NCI-H187 (cell line): ENCODE results near the gene CENPI.
"Not testable (repeated sequence)": the region's sequence is repeated elsewhere in the genome, so short reads cannot be mapped to it uniquely, and the experiment has no call there.

Experiments used
- DNase-seq, 2 experiments: peaks; one replicate each; lab custom pipeline; 2025; lab: John Stamatoyannopoulos, UW

Gene CENPI

GRCh38 chrX:101097546-101098453, at the start of gene CENPI:
Gene CENPI (plus strand): TSS chrX:101098204. CDS start chrX:101101071, 2,867 bp downstream.
- peak; percentile 81 to 89 for DNase-seq

- DNase-seq = no peak
Measured at GRCh38 chrX:101051153-101051548, 46.9 kb upstream of the CENPI start.

GRCh38 chrX:101051549-101052302, 46.3 kb upstream of the CENPI start, which contains the start of gene TRMT2B:
Gene TRMT2B (minus strand): TSS chrX:101052111. CDS start chrX:101042289, 9,822 bp downstream.
- DNase-seq = peak; percentile 28 to 51

- DNase-seq = not testable (repeated sequence)
Measured at GRCh38 chrX:101056551-101056950, 41.5 kb upstream of the CENPI start.

- DNase-seq = no peak
Measured at GRCh38 chrX:101057093-101057714, 40.8 kb upstream of the CENPI start.

GRCh38 chrX:101062176-101062575, 35.8 kb upstream of the CENPI start:
- no peak for DNase-seq

GRCh38 chrX:101071582-101071981, 26.4 kb upstream of the CENPI start:
- no peak for DNase-seq

- DNase-seq = no peak
Measured at GRCh38 chrX:101078716-101079598, 19.0 kb upstream of the CENPI start, which contains the start of gene TMEM35A. Gene TMEM35A (plus strand): TSS chrX:101078879. CDS start chrX:101079003, 124 bp downstream.

GRCh38 chrX:101079736-101080270, 18.2 kb upstream of the CENPI start:
- DNase-seq = no peak

GRCh38 chrX:101080326-101081124, 17.5 kb upstream of the CENPI start:
- DNase-seq = no peak

- no peak for DNase-seq
Measured at GRCh38 chrX:101081231-101081630, 16.8 kb upstream of the CENPI start.

GRCh38 chrX:101091817-101092216, 6.2 kb upstream of the CENPI start:
- DNase-seq = no peak

- no peak for DNase-seq
Measured at GRCh38 chrX:101108284-101108683, 10.3 kb downstream of the CENPI start.

GRCh38 chrX:101117701-101118100, 19.7 kb downstream of the CENPI start:
- no peak for DNase-seq

- DNase-seq = no peak
Measured at GRCh38 chrX:101136235-101136634, 38.2 kb downstream of the CENPI start.
